Measurements from ENCODE around the gene SLC5A6. TPM values are rescaled to one million over a fixed set of nuclear protein-coding genes. Genes with fewer than 3 reads are reported as not detected.
A peak's percentile ranks its signal among the peaks of the same experiment; 100 is the strongest.
"Not testable (repeated sequence)": the region's sequence is repeated elsewhere in the genome, so short reads cannot be mapped to it uniquely, and the experiment has no call there.

Gene SLC5A6
- polyA plus RNA-seq, 4 donors, result 9.5 to 142 (median 25.2) TPM

- FAIRE-seq (no peak), DNase-seq (no peak)
- no peak overlapping the region for H3K27ac ChIP-seq (ENCODE audit: low read depth in 1 of 3, low read length in 2 of 3)
- peaks cover 0 to 6% (median 0%) of the 10 kb centered on the region in 3 donors for H3K4me1 ChIP-seq (ENCODE audit: control insufficient read depth in 3 of 3, insufficient read depth in 2 of 3, low read depth in 1 of 3, low read length in 2 of 3)
- WGBS, 3 donors, result 47 to 71% (median 57%) methylated on average over 2 of the region's 2 CpGs
- peaks cover 0 to 50% (median 2%) of the 10 kb centered on the region in 3 donors for H3K36me3 ChIP-seq (ENCODE audit: control insufficient read depth in 3 of 3, insufficient read depth in 2 of 3, low read depth in 1 of 3, low read length in 3 of 3)
- no peaks in the 10 kb centered on the region for H3K27me3 ChIP-seq (ENCODE audit: control insufficient read depth in 3 of 3, insufficient read depth in 3 of 3, low read length in 3 of 3)
- H3K9me3 ChIP-seq (ENCODE audit: control insufficient read depth in 2 of 2, insufficient read depth in 1 of 2, low read depth in 1 of 2, low read length in 1 of 2), result no peaks in the 10 kb centered on the region
- H3K4me3 ChIP-seq (ENCODE audit: low read depth in 1 of 3, low read length in 3 of 3), result no peak overlapping the region
Observed at GRCh38 chr2:27198627-27199026, 13.4 kb downstream of the SLC5A6 start.

- WGBS, 3 donors, result 94 to 100% (median 96%) methylated on average over 3 of the region's 3 CpGs
- not testable (repeated sequence) for H3K27ac ChIP-seq (ENCODE audit: low read depth in 1 of 3, low read length in 2 of 3); H3K4me1 ChIP-seq (ENCODE audit: control insufficient read depth in 3 of 3, insufficient read depth in 2 of 3, low read depth in 1 of 3, low read length in 2 of 3); DNase-seq; FAIRE-seq; H3K9me3 ChIP-seq (ENCODE audit: control insufficient read depth in 2 of 2, insufficient read depth in 1 of 2, low read depth in 1 of 2, low read length in 1 of 2); H3K4me3 ChIP-seq (ENCODE audit: low read depth in 1 of 3, low read length in 3 of 3); H3K27me3 ChIP-seq (ENCODE audit: control insufficient read depth in 3 of 3, insufficient read depth in 3 of 3, low read length in 3 of 3)
- H3K36me3 ChIP-seq (ENCODE audit: control insufficient read depth in 3 of 3, insufficient read depth in 2 of 3, low read depth in 1 of 3, low read length in 3 of 3), result peaks cover 0 to 45% (median 2%) of the 10 kb centered on the region in 3 donors
Observed at GRCh38 chr2:27198068-27198467, 14.0 kb downstream of the SLC5A6 start.

DNA sequence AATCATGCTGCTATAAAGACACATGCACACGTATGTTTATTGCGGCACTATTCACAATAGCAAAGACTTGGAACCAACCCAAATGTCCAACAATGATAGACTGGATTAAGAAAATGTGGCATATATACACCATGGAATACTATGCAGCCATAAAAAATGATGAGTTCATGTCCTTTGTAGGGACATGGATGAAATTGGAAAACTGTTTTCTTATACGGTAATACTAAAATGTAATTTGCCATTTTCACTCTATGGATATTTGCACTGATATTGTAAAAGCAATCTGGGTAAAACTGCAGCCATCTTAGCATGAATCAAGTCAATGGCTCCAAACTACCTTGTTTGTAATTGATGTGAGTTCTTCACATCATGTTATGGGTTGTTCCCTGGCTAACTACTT, 16.3 kb downstream of the SLC5A6 start:
- not testable (repeated sequence) for FAIRE-seq; DNase-seq; H3K4me1 ChIP-seq (ENCODE audit: control insufficient read depth in 3 of 3, insufficient read depth in 2 of 3, low read depth in 1 of 3, low read length in 2 of 3); H3K27me3 ChIP-seq (ENCODE audit: control insufficient read depth in 3 of 3, insufficient read depth in 3 of 3, low read length in 3 of 3); H3K9me3 ChIP-seq (ENCODE audit: control insufficient read depth in 2 of 2, insufficient read depth in 1 of 2, low read depth in 1 of 2, low read length in 1 of 2); H3K4me3 ChIP-seq (ENCODE audit: low read depth in 1 of 3, low read length in 3 of 3); H3K27ac ChIP-seq (ENCODE audit: low read depth in 1 of 3, low read length in 2 of 3)
- H3K36me3 ChIP-seq (ENCODE audit: control insufficient read depth in 3 of 3, insufficient read depth in 2 of 3, low read depth in 1 of 3, low read length in 3 of 3), result peaks cover 0 to 22% (median 0%) of the 10 kb centered on the region in 3 donors
- WGBS, 3 donors, result 68 to 84% (median 78%) methylated on average over 3 of the region's 3 CpGs

- Histone ChIP-seq H3K9me3 (ENCODE audit: control insufficient read depth in 2 of 2, insufficient read depth in 1 of 2, low read depth in 1 of 2, low read length in 1 of 2) (no peaks in the 10 kb centered on the region), H3K27me3 (ENCODE audit: control insufficient read depth in 3 of 3, insufficient read depth in 3 of 3, low read length in 3 of 3) (no peaks in the 10 kb centered on the region), H3K4me3 (ENCODE audit: low read depth in 1 of 3, low read length in 3 of 3) (no peak overlapping the region), H3K4me1 (ENCODE audit: control insufficient read depth in 3 of 3, insufficient read depth in 2 of 3, low read depth in 1 of 3, low read length in 2 of 3) (peaks cover 0 to 6% (median 0%) of the 10 kb centered on the region in 3 donors), H3K27ac (ENCODE audit: low read depth in 1 of 3, low read length in 2 of 3) (no peak overlapping the region), H3K36me3 (ENCODE audit: control insufficient read depth in 3 of 3, insufficient read depth in 2 of 3, low read depth in 1 of 3, low read length in 3 of 3) (peaks cover 0 to 11% (median 0%) of the 10 kb centered on the region in 3 donors)
- FAIRE-seq, result no peak
- peak in 1 of 2 donors; percentile 57 for DNase-seq
- WGBS, 3 donors, result 61 to 69% (median 67%) methylated on average over 17 of the region's 17 CpGs
Observed at GRCh38 chr2:27194538-27195354, 17.3 kb downstream of the SLC5A6 start.

GRCh38 chr2:27191070-27191829, 20.8 kb downstream of the SLC5A6 start:
- no peaks in the 10 kb centered on the region for H3K36me3 ChIP-seq (ENCODE audit: control insufficient read depth in 3 of 3, insufficient read depth in 2 of 3, low read depth in 1 of 3, low read length in 3 of 3)
- no peaks in the 10 kb centered on the region for H3K9me3 ChIP-seq (ENCODE audit: control insufficient read depth in 2 of 2, insufficient read depth in 1 of 2, low read depth in 1 of 2, low read length in 1 of 2)
- no peak overlapping the region for H3K4me3 ChIP-seq (ENCODE audit: low read depth in 1 of 3, low read length in 3 of 3)
- DNase-seq, result peak; percentile 62 to 66
- H3K27me3 ChIP-seq (ENCODE audit: control insufficient read depth in 3 of 3, insufficient read depth in 3 of 3, low read length in 3 of 3), result no peaks in the 10 kb centered on the region
- peaks cover 0 to 6% (median 0%) of the 10 kb centered on the region in 3 donors for H3K4me1 ChIP-seq (ENCODE audit: control insufficient read depth in 3 of 3, insufficient read depth in 2 of 3, low read depth in 1 of 3, low read length in 2 of 3)
- H3K27ac ChIP-seq (ENCODE audit: low read depth in 1 of 3, low read length in 2 of 3), result no peak overlapping the region
- no peak for FAIRE-seq
- WGBS, 3 donors, result 42 to 50% (median 46%) methylated on average over 8 of the region's 8 CpGs

GRCh38 chr2:27189989-27190388, 22.1 kb downstream of the SLC5A6 start:
- no peak for FAIRE-seq
- H3K4me1 ChIP-seq (ENCODE audit: control insufficient read depth in 3 of 3, insufficient read depth in 2 of 3, low read depth in 1 of 3, low read length in 2 of 3), result peaks cover 0 to 6% (median 0%) of the 10 kb centered on the region in 3 donors
- no peak for DNase-seq
- no peak overlapping the region for H3K4me3 ChIP-seq (ENCODE audit: low read depth in 1 of 3, low read length in 3 of 3)
- no peak overlapping the region for H3K27ac ChIP-seq (ENCODE audit: low read depth in 1 of 3, low read length in 2 of 3)
- H3K9me3 ChIP-seq (ENCODE audit: control insufficient read depth in 2 of 2, insufficient read depth in 1 of 2, low read depth in 1 of 2, low read length in 1 of 2), result no peaks in the 10 kb centered on the region
- H3K36me3 ChIP-seq (ENCODE audit: control insufficient read depth in 3 of 3, insufficient read depth in 2 of 3, low read depth in 1 of 3, low read length in 3 of 3), result no peaks in the 10 kb centered on the region
- 89 to 92% (median 90%) methylated on average over 8 of the region's 8 CpGs for WGBS, 3 donors
- no peaks in the 10 kb centered on the region for H3K27me3 ChIP-seq (ENCODE audit: control insufficient read depth in 3 of 3, insufficient read depth in 3 of 3, low read length in 3 of 3)

GRCh38 chr2:27186613-27187345, 25.3 kb downstream of the SLC5A6 start:
- 69 to 79% (median 70%) methylated on average over 6 of the region's 6 CpGs for WGBS, 3 donors

More at GRCh38 chr2:27186613-27187345, 25.3 kb downstream of the SLC5A6 start:
- Histone ChIP-seq H3K4me1 (ENCODE audit: control insufficient read depth in 3 of 3, insufficient read depth in 2 of 3, low read depth in 1 of 3, low read length in 2 of 3) (no peaks in the 10 kb centered on the region), H3K4me3 (ENCODE audit: low read depth in 1 of 3, low read length in 3 of 3) (no peak overlapping the region), H3K27me3 (ENCODE audit: control insufficient read depth in 3 of 3, insufficient read depth in 3 of 3, low read length in 3 of 3) (no peaks in the 10 kb centered on the region), H3K9me3 (ENCODE audit: control insufficient read depth in 2 of 2, insufficient read depth in 1 of 2, low read depth in 1 of 2, low read length in 1 of 2) (no peaks in the 10 kb centered on the region), H3K27ac (ENCODE audit: low read depth in 1 of 3, low read length in 2 of 3) (no peak overlapping the region), H3K36me3 (ENCODE audit: control insufficient read depth in 3 of 3, insufficient read depth in 2 of 3, low read depth in 1 of 3, low read length in 3 of 3) (no peaks in the 10 kb centered on the region)
- DNase-seq (no peak), FAIRE-seq (no peak)
